Body of pancreas (tissue), 4 donors: ENCODE measurements around the gene ARID5A.
A peak's percentile ranks its signal among the peaks of the same experiment; 100 is the strongest.

Experiments
- CTCF ChIP-seq, 7 experiments: fragments of 450-650 bp in 4 of 7; fragments of 200-600 bp in 3 of 7; sonication (generic) in 3 of 7; IDR thresholded peaks; one replicate each; pipeline ENCODE4 v1.5.1; 2016 to 2019; ENCODE audit warnings: antibody characterized with exemption in 7 of 7
- POLR2A ChIP-seq, 3 donors: fragments of 450-650 bp; IDR thresholded peaks; one replicate each; pipeline ENCODE4 v1.6.1; 2016; ENCODE audit warnings: antibody characterized with exemption in 3 of 3, mild to moderate bottlenecking in 2 of 3

- TF ChIP-seq POLR2A (IDR thresholded peaks at IDR 0.05) (peak in 1 of 3 donors; percentile 7), CTCF (IDR thresholded peaks at IDR 0.05) (no peak)
These were observed 10.4 kb upstream of the ARID5A start for GRCh38 chr2:96526101-96526591.
